HUES64 (cell line): ENCODE data around the gene CTRB1.

Experiments
- H3K27ac ChIP-seq: 2 replicates; pipeline ENCODE4 v1.7.0; 2013; ENCODE audit warnings: low read depth, low read length, inconsistent platforms
- H3K27me3 ChIP-seq: 2 replicates; pipeline ENCODE4 v1.6.1; 2013; ENCODE audit warnings: mild to moderate bottlenecking, low read length; ENCODE audit not compliant: insufficient read depth
- H3K36me3 ChIP-seq: 2 replicates; pipeline ENCODE4 v1.6.1; 2013; ENCODE audit warnings: mild to moderate bottlenecking, low read length; ENCODE audit not compliant: insufficient read depth
- H3K4me1 ChIP-seq: 2 replicates; pipeline ENCODE4 v1.6.1; 2013; ENCODE audit warnings: mild to moderate bottlenecking, low read length, moderate library complexity; ENCODE audit not compliant: insufficient read depth
- H3K4me3 ChIP-seq: 2 replicates; pipeline ENCODE4 v1.5.1; 2013; ENCODE audit warnings: mild to moderate bottlenecking, low read length, moderate library complexity
- H3K9ac ChIP-seq: 2 replicates; pipeline ENCODE4 v1.6.1; 2013; ENCODE audit warnings: mild to moderate bottlenecking, low read depth, low read length
- H3K9me3 ChIP-seq: 2 replicates; pipeline ENCODE4 v1.6.1; 2013; ENCODE audit warnings: low read depth, low read length; ENCODE audit not compliant: insufficient read depth
- WGBS: fragments of 150-250, 120-280 bp; methylation state at CpG from one replicate; pipeline ENCODE4 v1.1.7; 2013; ENCODE audit warnings: missing lambda C conversion rate; 5-methylcytosine and 5-hydroxymethylcytosine counted together

CTRB1 gene

DNA sequence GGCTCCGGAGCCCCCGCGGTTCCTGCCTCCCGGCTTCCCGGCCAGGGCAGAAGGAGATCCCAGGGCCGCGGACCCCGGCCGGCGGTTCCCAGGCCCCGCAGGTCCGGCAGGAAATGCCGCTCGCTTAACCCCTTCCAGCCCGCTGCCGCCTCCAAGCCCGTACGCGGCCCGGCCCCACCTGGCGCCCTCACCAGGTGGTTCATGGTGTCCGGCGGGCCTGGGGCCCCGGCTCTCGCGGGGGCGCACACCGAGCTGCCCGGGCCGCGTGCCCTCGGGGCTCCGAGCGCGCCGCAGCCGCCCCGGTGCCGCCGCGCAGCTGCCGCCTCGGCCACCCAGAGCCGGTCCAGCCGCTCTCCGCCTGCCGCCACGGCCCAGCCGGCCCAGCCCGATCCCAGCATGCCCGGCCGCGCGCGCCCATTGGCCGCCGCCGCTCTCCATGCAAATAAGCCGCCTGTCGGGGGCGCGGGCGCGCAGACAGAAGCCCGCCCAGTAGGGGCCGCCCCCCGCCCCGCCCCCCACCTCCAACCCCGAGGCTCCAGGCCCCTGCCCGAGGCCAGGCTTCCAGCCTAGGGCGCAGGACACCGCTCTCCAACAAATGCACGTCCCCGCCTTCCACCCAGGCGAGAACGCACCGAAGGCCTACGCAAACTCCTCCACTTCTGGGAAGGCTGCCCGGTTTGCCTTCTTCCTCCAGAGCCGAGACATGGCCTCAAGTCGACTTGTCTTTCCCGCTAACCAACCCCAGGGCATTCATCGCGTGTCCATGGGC, 32.7 kb downstream of the CTRB1 start, which contains the start of gene BCAR1:
Gene BCAR1 (minus strand): TSS at position 345 of the 769 bp plus-strand sequence. CDS start 142 bp downstream, at position 203.
- peak within 1 kb of the TSS; percentile 99 for H3K27ac ChIP-seq
- no peaks in the 10 kb centered on the region for H3K27me3 ChIP-seq
- under 1% methylated on average over 81 of the region's 84 CpGs for WGBS
- H3K36me3 ChIP-seq = peaks cover 3% of the 10 kb centered on the region; the same call in 1 of the 2 replicates
- no peaks in the 10 kb centered on the region for H3K9me3 ChIP-seq
- H3K9ac ChIP-seq = peak within 1 kb of the TSS; percentile 85
- H3K4me1 ChIP-seq = peaks cover 63% of the 10 kb centered on the region
- peak within 1 kb of the TSS; percentile 80 for H3K4me3 ChIP-seq

DNA sequence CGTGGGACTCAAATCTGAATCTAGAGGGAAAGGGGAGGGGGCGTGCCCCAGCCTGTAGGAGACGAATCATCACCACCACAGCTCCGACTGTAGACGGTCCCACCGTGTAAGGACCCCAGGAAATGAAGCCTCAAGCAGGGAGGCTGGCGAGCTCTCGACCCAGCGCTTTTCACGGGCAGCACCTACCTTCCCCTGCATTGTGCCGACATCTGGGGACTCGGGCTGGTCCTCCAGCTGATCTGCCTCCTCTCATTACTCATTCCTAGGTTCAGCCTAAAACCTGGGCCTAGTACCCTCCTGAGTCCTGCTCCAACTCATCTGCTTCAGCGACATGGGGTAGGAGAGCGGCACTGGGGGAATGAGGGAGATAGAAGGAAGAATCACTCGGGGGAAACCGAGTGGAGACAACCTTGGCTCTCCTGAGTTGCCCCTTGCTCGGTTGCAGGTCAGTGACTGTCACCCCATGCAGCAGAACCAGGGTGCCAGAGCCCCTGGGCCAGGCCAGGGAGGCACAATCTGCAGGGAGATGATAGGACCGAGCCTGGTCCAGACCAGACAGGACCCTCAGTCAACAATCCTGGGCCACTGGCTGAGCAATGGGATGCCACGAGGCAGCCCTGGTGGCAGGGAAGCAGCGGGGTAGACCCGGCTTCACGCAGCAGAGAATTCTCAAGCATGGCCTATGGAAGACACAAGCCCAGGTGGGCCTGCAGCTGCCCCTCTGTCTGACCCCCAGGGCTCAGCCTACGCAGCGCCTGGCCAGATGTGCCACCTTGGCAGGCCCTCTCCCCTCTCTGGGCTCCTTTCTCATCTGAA, 33.5 kb downstream of the CTRB1 start:
- Histone ChIP-seq H3K36me3 (peaks cover 3% of the 10 kb centered on the region; the same call in 1 of the 2 replicates), H3K4me1 (peaks cover 67% of the 10 kb centered on the region), H3K27me3 (no peaks in the 10 kb centered on the region), H3K4me3 (peak overlapping the region; percentile 46), H3K9ac (peak overlapping the region; percentile 71), H3K9me3 (no peaks in the 10 kb centered on the region), H3K27ac (peak overlapping the region; percentile 99)
- 50% methylated on average over 24 of the region's 24 CpGs for WGBS

DNA sequence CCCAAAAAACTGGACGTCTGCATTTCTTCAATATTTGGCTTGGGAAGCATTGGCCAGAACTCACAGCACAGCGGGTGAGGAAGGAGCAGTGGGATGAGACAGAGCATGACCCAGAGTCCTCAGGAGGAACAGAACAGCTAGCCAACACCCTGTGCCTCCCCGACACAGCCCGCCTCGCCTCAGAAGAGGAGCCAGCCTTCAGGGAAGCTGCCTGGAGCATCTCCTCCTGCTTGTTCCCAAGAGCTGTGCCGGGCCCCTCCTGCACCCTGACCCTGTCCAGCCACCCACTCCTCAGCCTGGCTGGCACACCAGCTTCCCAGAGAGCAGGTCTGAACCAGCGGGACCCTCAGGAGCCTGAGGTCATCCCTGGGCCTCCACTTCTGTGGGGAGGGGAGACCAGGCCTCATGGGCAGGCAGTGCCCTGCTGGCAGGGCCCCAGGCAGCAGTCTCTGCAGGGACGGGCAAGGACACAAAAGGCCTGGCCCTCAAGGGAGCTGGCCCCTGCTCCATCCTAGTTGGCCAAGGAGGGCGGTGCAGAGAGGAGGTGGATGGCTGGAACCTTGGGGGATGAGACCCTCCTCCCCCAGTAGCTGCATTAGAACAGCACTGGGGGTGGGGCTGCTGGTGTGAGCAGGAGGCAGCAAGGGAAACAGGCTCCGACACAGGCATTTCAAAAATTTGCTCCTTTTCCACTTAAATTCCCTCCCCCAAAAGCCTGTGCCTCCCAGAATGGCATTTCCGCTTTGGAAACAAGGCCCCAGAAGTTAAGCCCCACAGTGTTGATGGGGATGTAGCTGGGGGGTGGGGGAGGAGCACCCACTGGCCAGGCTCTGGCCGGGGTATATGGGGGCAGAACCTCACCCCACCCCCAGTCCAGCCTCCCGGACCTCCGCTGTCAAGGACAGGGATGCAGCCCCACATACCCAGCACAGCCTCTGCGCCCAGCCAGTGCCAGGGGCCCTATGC, 34.4 kb downstream of the CTRB1 start:
- peaks cover 69% of the 10 kb centered on the region for H3K4me1 ChIP-seq
- peak overlapping the region; percentile 99 for H3K27ac ChIP-seq
- no peaks in the 10 kb centered on the region for H3K9me3 ChIP-seq
- H3K36me3 ChIP-seq = peaks cover 2% of the 10 kb centered on the region; the same call in 1 of the 2 replicates
- WGBS = 41% methylated on average over 15 of the region's 15 CpGs
- H3K4me3 ChIP-seq = peak overlapping the region; percentile 9; the same call in 1 of the 2 replicates
- no peaks in the 10 kb centered on the region for H3K27me3 ChIP-seq
- peak overlapping the region; percentile 71 for H3K9ac ChIP-seq

DNA sequence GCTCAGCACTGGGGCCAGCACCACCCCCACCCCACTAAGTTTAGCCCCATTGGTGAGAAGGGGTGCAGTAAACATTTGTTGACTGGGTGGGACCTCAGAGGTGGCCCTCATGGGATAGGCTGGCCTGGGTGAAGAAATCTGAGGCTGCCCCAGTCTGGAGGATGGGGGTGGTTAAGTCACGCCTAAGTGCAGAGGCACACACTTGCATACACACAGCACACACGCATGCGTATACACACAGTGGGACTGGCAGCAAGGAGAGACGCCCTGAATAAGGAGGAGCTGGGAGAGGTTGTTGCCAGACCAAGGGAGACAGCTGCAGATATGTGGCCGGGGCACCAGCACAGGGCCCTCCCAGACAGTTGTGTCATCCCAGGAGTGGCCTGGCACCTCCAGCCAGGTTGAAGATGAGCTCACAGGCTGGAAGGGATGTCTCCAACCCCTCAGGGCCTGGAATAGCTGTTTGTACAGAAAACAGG, 35.6 kb downstream of the CTRB1 start:
- H3K27ac ChIP-seq = peak overlapping the region; percentile 99
- H3K4me3 ChIP-seq = no peak overlapping the region
- no peaks in the 10 kb centered on the region for H3K36me3 ChIP-seq
- H3K27me3 ChIP-seq = no peaks in the 10 kb centered on the region
- WGBS = 51% methylated on average over 4 of the region's 5 CpGs
- H3K4me1 ChIP-seq = peaks cover 62% of the 10 kb centered on the region
- H3K9ac ChIP-seq = peak overlapping the region; percentile 58; the same call in 1 of the 2 replicates
- no peaks in the 10 kb centered on the region for H3K9me3 ChIP-seq

DNA sequence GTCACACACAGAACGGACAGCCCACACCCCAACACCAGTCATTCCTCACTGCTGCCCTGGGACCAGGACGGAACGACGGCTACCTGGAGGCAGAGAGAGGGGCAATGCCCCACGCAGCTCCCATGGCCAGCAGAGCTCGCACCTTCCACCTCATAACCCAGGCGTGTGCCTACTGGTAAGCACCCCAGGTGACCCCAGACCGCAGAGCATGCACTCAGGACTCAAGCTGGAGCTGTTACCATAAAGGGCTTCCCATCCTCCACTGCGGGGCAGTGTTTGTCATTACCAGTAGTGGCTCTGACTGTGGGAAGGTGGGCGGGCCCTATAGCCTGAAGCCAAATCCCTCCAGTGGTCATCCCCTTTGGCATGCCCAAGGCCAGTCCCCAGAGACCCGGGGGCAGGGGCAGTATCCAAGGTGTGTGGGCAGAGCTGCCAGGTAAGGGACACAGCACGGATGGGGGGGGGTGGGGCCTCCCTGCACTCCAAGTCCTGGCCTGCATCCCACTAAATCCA, 37.3 kb downstream of the CTRB1 start:
- no peaks in the 10 kb centered on the region for H3K36me3 ChIP-seq
- H3K4me1 ChIP-seq = peaks cover 58% of the 10 kb centered on the region
- WGBS = 51% methylated on average over 12 of the region's 12 CpGs
- peak overlapping the region; percentile 85 for H3K27ac ChIP-seq
- H3K27me3 ChIP-seq = no peaks in the 10 kb centered on the region
- H3K9ac ChIP-seq = no peak overlapping the region; the same call in 1 of the 2 replicates
- H3K4me3 ChIP-seq = no peak overlapping the region
- no peaks in the 10 kb centered on the region for H3K9me3 ChIP-seq

DNA sequence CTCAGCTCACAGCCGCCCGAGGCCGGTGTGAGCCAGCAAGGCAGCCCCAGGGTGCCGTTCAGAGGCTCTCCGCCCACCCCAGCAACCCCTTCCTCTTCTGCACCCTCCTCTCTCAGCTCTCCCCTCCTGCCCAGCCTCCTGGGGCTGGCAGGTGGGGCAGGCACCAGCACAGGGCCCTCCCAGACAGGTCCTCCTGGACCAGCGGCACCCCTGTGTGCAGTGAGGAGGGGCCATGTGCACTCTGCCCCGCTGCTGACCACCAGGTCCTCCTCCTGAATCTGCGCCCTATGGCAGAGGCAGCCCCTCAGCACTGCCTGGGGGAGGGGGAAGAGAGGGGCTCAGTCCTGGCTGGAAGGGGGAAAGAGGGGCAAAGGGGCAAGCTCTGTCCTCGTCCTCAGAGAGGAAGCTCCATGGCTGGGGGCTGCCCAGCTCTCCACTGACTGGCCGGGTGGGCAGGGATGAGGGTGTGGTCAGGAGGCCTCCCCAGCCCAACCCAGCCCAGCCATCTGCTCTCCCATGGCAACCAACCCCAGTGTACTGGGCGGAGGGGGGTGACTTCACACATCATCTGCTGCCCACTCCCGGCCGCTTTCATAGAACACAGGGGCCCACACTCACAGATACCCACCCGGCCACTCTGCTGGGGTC, 38.0 kb downstream of the CTRB1 start:
- Histone ChIP-seq H3K4me3 (no peak overlapping the region), H3K27ac (peak overlapping the region; percentile 85), H3K9ac (no peak overlapping the region; the same call in 1 of the 2 replicates), H3K36me3 (no peaks in the 10 kb centered on the region), H3K4me1 (peaks cover 59% of the 10 kb centered on the region), H3K9me3 (no peaks in the 10 kb centered on the region), H3K27me3 (no peaks in the 10 kb centered on the region)
- WGBS = 44% methylated on average over 14 of the region's 14 CpGs

DNA sequence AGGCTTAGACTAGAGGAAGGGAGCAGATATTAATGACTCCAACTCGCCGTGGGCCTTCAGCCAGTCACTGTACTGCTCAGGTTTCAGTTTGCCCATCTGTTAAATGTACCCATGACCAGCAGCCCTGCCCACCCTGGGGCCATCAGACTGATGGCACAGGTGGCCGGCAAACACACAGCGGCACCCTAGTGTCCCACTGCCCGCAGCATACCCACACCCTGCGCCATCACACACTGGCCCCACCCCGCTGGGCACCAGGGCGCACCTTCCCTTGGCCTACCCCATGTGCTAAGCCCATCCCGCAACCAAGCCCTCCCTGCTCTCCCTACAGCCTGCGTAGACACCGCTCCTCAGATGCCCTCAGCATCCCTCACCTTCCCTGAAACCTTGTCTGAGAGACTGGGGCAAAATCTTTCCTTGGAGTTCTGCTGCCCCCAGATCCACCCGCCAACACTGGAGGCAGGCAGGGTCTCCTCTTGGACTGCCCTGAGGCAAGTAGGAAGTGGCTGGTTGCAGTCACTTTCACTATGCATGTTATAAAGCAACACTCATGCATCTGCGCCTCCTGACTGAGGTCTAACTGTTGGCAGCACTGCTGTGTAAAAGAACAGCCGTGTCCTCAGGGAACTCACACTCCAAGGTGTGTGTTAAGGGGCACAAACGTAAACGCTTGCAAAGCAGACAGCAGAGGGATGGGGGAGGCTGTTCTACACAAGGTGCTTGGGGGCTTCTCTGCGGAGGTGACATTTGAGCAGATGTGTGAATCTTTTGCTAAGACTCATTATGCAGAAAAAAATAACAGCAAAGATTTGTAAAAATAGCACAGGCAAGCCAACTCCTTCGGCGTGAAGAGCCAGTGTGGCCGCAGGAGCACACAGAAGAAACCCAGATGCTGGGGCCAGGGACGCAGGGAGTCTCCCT, 39.4 kb downstream of the CTRB1 start:
- Histone ChIP-seq H3K9me3 (no peaks in the 10 kb centered on the region), H3K4me3 (no peak overlapping the region), H3K27ac (no peak overlapping the region), H3K4me1 (peaks cover 45% of the 10 kb centered on the region), H3K36me3 (0 out of 2 replicates have a peak, but pooled peaks cover 3% of the 10 kb centered on the region), H3K27me3 (no peaks in the 10 kb centered on the region), H3K9ac (no peak overlapping the region; the same call in 1 of the 2 replicates)
- WGBS = 93% methylated on average over 21 of the region's 21 CpGs

DNA sequence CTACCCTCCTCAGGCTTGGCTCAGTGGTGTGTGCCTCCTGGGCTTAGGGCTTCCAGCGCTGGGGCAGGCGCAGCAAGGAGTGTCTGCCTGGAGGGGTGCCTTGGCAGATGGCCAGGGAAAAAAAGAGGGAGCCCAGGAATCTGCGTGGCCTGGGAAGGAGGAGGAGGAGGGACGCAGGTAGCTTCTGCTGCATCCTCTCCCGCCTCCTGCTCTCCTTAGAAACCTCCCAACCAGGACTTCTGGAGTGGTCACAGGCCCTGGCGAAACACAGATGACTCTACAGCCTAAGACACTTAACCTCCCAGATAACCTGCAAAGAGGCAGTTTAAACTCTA, 40.0 kb downstream of the CTRB1 start:
- no peak overlapping the region for H3K27ac ChIP-seq

DNA sequence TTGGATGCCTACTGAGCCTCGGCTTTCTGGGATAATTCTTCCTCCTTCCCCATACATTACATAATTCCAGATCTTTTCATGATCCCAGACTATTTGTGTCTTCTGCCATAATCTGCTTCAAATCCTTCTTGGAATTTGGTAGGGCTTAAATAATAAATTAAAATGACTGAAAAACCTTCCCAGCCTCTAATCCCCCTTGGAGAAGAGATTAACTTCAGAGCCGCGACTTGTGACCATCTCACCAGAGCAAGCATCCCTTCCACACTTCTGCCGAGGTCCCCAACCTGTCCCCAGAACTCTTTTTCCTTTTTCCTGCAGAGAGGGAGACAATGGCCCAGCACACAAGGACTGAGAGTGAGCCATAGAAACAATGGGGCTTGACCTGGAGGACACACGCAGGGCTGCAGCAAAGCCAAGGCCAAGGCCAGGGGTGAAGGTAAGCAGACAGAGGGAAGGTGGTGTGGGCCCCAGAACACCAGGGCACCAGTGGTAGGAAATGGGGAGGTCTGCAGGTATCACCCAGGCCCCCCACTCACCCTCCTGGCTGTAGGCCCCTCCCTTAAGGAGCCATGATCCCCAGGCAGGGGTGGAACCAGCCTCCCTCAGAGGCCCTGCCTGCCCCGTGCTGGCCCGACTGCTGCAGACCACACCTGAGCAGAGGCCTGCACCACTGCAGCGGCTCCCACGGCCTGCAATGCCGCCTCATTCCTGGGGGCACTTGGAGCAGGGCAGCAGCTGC, 42.2 kb downstream of the CTRB1 start:
- Histone ChIP-seq H3K27me3 (no peaks in the 10 kb centered on the region), H3K4me1 (peaks cover 27% of the 10 kb centered on the region), H3K4me3 (no peak overlapping the region), H3K36me3 (peaks cover 3% of the 10 kb centered on the region; the same call in 1 of the 2 replicates), H3K27ac (0 out of 2 replicates have a peak overlapping the region, but pooled peaks have one; percentile 23), H3K9ac (no peak overlapping the region; the same call in 1 of the 2 replicates), H3K9me3 (no peaks in the 10 kb centered on the region)
- WGBS = 86% methylated on average over 10 of the region's 10 CpGs

More for the DNA sequence above, 40.0 kb downstream of the CTRB1 start:
- Histone ChIP-seq H3K9ac (no peak overlapping the region), H3K27me3 (no peaks in the 10 kb centered on the region), H3K4me3 (no peak overlapping the region), H3K36me3 (0 out of 2 replicates have a peak, but pooled peaks cover 3% of the 10 kb centered on the region), H3K4me1 (peaks cover 41% of the 10 kb centered on the region), H3K9me3 (no peaks in the 10 kb centered on the region)
- WGBS = 91% methylated on average over 6 of the region's 6 CpGs
